ENCODE measurements around the gene ADAMTSL1.
"Not testable (repeated sequence)": the region's sequence is repeated elsewhere in the genome, so short reads cannot be mapped to it uniquely, and the experiment has no call there.

The ADAMTSL1 gene

DNA sequence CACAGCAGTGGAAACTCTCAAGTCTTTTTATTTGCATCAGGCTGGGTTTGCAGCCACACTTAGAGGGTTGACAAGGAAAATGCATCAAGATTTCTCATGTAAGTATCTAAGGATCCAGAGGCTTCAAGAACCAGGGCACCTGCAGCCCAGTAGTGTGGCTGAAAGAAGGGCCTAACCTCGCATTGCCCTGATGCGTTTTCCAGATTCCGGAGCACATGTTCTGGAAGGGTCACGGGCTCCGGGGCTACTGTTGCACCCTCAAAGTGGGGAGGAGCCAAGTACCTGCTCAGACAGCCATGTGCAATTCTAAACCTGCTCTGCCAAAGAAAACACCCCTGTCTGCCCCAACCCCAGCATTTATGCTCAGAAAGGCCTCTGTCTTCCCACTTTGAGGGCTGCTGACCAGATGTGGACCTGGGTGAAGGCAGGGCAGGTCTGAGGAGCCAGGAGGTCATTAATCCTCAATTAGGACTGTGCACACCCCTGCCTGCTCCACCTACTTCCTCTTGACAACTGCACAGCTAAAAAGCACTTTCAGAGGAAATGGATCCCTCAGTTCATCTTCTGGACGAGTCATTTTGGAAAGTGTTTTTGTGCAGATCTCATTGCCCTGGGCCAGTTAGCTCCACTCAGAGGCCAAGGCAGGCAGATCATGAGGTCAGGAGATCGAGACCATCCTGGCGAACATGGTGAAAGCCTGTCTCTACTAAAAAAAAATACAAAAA, 448.4 kb downstream of the ADAMTSL1 start:
- DNase-seq, result no peak

GRCh38 chr9:18923167-18923566, 449.2 kb downstream of the ADAMTSL1 start:
- no peak for DNase-seq

DNA sequence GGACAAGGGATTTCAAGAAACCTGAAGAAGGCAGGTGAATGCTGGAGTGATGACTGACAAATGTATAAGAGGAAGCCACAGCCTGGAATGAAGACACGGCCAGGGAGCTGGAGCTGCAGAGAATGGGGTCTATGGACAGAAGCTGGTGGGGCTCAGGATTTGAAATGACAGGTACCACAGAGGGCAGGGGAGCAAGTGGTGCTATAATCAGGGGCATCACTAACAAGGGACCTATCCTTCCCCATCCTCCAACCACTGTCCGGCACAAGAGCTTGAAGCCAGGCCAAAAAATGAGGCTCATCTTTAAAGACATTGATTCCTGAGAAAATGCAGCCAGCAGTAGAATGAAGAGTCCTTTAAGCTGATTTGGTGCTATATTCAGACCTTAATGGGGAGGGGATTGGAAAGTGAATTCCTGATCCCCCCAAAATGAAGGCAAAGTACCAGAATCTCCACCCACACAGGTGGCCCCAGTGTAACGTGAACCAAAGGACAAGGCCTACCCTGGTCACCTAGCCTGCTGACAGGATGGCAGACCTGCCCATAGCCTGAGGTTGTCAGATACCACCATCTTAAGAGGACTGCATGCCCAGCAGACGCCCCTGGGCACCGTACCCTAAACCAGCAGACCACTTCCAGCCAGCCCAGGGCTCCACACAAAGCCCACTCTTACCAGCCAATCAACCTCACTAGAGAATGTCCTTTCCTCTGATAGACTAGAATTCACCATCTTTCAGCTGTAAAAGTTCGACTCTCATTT, 449.9 kb downstream of the ADAMTSL1 start:
- DNase-seq, result no peak

GRCh38 chr9:18925880-18926279, 451.9 kb downstream of the ADAMTSL1 start:
- no peak for DNase-seq

GRCh38 chr9:18926513-18926912, 452.6 kb downstream of the ADAMTSL1 start:
- DNase-seq, result no peak

- no peak for DNase-seq
Measured at GRCh38 chr9:18928711-18929110, 454.8 kb downstream of the ADAMTSL1 start.

GRCh38 chr9:18930611-18931010, 456.7 kb downstream of the ADAMTSL1 start:
- not testable (repeated sequence) for DNase-seq

DNA sequence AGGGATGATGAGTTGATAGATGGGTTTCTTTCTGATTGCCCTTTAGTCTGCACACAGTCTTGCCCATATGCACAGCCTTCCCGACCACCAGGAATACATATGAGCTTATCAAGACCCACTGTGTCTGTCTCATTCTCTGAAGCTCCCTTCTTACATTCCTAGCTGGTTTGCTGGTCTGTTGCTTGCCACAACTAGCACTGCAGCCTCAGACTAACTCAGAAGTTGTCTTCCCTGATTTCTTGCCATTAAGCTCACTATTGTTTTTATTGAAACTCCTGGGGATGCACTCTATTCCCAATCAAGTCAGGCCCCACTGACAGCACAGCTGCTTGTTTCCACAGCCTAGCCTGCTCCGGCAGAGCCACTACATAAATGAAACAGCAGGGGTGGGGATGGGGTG, 461.6 kb downstream of the ADAMTSL1 start:
- no peak for DNase-seq

DNA sequence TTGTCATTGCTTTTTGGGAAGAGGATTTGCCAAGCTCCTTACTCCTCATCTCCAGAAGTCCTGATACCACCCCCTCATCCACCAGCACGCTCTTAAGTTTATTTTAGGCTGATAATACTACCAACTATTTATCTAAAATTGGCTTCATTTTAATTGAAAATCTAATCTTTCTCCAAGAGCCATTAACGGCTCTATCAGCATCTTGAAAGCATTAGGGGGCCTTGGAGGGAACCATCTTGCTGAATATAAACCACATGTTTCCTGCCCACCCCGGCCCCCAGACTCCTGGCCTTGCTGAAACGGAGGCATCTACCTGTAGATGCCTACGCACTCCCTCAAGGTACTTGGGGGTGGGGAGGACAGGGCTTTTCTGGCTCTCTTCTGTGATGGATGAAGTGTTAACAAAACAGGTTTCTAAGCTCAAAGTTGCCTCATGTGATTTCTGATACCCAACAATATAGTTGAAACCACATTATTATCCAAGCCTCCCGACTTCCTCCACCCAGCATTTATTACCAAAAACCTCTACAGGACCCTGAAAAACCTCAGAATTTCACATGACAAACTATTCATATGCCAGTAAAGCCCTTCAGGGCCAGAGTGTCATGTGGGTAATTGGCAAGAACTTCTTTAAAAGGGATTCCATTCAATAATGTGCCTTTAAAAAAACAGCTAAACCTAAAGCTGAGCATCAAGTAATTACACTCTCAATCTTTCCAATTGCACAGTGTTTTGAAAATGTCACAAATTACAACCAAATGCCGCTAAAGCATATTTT, 462.3 kb downstream of the ADAMTSL1 start:
- DNase-seq, result no peak

GRCh38 chr9:18939943-18940342, 466.0 kb downstream of the ADAMTSL1 start:
- DNase-seq, result no peak

GRCh38 chr9:18941060-18941740, 467.2 kb downstream of the ADAMTSL1 start:
- DNase-seq, result no peak

- no peak for DNase-seq
Measured at GRCh38 chr9:18942801-18943200, 468.8 kb downstream of the ADAMTSL1 start.

DNA sequence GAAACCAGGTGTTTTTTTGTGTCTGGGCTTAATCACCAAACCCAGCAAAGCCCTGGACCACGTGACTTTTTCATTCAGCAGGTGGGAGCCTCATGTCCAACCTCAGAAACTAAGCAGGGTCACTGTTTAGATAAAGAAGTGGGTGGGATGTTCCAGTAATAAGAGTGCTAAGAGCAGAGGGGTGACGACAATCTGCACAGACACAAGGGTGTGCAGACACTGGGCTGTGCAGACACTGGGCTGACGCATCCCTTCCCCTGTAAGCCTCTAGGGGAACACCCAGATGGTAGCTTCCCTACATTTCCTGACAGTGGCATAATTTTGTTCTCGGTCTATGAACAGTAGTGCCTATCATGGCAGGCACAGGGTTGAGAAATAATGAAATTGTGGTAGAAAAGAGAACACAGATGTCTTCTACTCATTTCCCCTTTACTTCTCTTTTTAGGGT, 474.0 kb downstream of the ADAMTSL1 start:
- peak; percentile 83 for DNase-seq

- DNase-seq, result no peak
Measured at GRCh38 chr9:18951936-18952335, 478.0 kb downstream of the ADAMTSL1 start.

- no peak for DNase-seq
Measured at GRCh38 chr9:18955626-18956025, 481.7 kb downstream of the ADAMTSL1 start.
